Large intestine (tissue), 3 donors: ENCODE data around the gene ENTPD2. TPM values are rescaled to one million over a fixed set of nuclear protein-coding genes. Genes with fewer than 3 reads are reported as not detected.

ENCODE experiments used
- DNase-seq, 2 donors: peaks; one replicate each; pipeline versions ENCODE4 v3.0.0 to v3.0.0-alpha.2; 2013
- H3K27ac ChIP-seq: one replicate; pipeline ENCODE4 v1.5.1; 2013; ENCODE audit warnings: low read length
- H3K27me3 ChIP-seq: 2 replicates; pipeline ENCODE4 v1.6.1; 2013; ENCODE audit warnings: low read length; ENCODE audit not compliant: control insufficient read depth, insufficient read depth
- H3K36me3 ChIP-seq: 2 replicates; pipeline ENCODE4 v1.6.1; 2013; ENCODE audit warnings: low read length; ENCODE audit not compliant: control insufficient read depth, insufficient read depth
- H3K4me1 ChIP-seq: one replicate; pipeline ENCODE4 v1.6.1; 2013; ENCODE audit warnings: low read length; ENCODE audit not compliant: control insufficient read depth, insufficient read depth
- H3K4me3 ChIP-seq: one replicate; pipeline ENCODE4 v1.5.1; 2013; ENCODE audit warnings: low read length
- H3K9me3 ChIP-seq: one replicate; pipeline ENCODE4 v1.6.1; 2013; ENCODE audit warnings: mild to moderate bottlenecking, low read depth, low read length, moderate library complexity; ENCODE audit not compliant: control insufficient read depth
- WGBS: methylation state at CpG from one replicate; pipeline ENCODE4 v1.1.5; 2013; ENCODE audit warnings: low lambda C conversion rate; ENCODE audit not compliant: insufficient coverage; 5-methylcytosine and 5-hydroxymethylcytosine counted together
- polyA plus RNA-seq: library from polyadenylated mRNA; unstranded; fragments of 120-200 nt; gene quantifications from one replicate; pipeline ENCODE4 v1.2.1, GENCODE V29; 2013

Gene ENTPD2
- polyA plus RNA-seq, 1 donor: 9.9 TPM

DNA sequence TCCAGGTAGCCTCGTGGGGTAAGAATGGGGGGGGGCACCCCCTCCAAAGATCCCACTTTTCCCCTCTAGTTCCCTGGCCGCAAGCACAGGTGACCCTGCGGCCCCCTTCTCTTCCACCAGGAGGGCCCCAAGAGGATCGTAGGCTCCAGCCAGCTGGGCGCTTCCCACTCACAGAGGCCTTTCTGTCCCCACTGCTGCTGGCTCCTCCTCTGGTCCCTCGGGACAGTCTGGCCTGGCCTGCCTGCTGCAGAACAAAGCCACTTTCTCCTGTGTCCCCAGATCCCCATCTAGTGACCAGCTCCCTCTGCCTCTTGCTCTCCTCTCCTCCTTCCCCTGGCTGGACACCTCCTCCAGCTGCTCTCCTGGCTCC lies 17.0 kb upstream of the ENTPD2 start:
- no peak for DNase-seq
- H3K27ac ChIP-seq: peak overlapping the region; percentile 60
- WGBS: no CpG with 5 or more reads among the region's 6 CpGs
- H3K4me3 ChIP-seq: peak overlapping the region; percentile 32
- H3K9me3 ChIP-seq: peaks cover 3% of the 10 kb centered on the region
- no peaks in the 10 kb centered on the region for H3K36me3 ChIP-seq
- peaks cover 43% of the 10 kb centered on the region for H3K4me1 ChIP-seq
- H3K27me3 ChIP-seq: peaks cover 4% of the 10 kb centered on the region

DNA sequence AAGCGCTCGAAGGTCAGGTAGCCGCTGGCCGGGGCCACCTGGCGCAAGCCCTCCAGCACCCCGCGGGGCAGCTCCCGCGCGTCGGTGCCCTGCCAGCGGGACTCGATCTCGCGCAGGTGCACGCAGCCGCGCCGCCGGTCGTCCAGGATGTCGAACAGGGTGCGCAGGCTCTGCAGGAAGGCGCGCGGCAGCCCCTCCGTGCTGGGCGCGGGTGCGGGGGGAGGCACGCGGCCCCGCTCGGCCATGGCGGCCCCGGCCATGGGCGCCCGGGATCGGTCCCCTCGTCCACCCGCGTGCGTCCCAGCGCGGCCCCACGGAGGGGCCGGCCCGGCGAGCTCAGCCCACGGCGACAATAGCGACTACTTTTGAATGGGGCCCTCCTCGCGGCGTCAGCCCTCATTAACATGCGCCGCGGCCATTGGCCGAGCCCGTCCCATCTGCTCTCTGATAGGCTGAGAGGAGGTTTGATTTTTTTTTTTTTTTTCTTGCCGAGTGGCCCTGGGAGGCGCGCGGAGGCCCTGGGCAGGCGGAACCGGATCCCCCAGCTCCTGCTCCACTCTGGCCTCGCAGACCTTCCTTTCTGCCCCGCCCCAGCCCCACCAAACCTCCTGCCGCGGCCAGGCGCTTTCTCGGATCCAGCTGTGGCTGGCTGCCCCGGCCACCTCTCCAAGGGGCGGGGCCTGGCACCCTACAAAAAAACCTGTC lies 16.5 kb upstream of the ENTPD2 start, which contains the start of gene SAPCD2:
Gene SAPCD2, minus strand, starts transcription at position 357 of the 705 bp plus-strand sequence. Its CDS starts 97 bp downstream, at position 260.
- peaks cover 43% of the 10 kb centered on the region for H3K4me1 ChIP-seq
- peaks cover 2% of the 10 kb centered on the region for H3K36me3 ChIP-seq
- WGBS: no CpG with 5 or more reads among the region's 74 CpGs
- peak within 1 kb of the TSS; percentile 60 for H3K27ac ChIP-seq
- DNase-seq: peak; percentile 87 to 94
- peaks cover 3% of the 10 kb centered on the region for H3K9me3 ChIP-seq
- H3K27me3 ChIP-seq: peaks cover 4% of the 10 kb centered on the region
- peak within 1 kb of the TSS; percentile 46 for H3K4me3 ChIP-seq

DNA sequence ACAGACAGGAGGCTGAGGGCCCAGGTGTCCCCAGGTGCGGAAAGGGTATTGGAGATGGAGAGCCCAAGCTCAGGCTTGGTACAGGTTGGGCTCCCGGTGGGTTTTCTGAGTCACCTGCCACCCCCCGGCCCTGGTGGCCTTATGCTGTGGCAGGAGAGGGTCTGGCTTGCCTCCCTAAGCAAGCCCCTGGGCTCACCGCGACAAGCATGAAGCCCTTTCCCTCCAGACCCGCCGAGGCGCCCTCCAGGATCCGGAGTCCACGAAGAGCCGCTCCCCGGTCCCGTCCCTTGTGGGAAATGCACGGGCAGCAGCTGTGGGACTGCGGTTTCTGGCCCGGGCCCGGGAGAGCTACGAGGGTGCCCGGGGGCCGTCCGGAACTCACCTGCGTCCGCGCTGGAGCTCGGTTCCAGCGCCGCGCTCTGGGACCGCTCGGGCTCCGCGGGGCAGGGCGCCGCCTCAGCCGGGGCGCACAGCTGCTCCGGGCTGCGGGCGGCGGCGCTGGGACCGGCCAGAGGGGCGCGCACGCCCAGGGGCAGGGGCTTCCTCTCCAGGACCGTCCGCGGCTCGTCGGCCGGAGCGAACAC lies 15.7 kb upstream of the ENTPD2 start:
- Histone ChIP-seq H3K4me1 (peaks cover 41% of the 10 kb centered on the region), H3K9me3 (peaks cover 3% of the 10 kb centered on the region), H3K36me3 (peaks cover 2% of the 10 kb centered on the region), H3K27ac (no peak overlapping the region), H3K4me3 (peak overlapping the region; percentile 46), H3K27me3 (peaks cover 4% of the 10 kb centered on the region)
- no CpG with 5 or more reads among the region's 52 CpGs for WGBS
- peak in 1 of 2 donors; percentile 35 for DNase-seq

DNA sequence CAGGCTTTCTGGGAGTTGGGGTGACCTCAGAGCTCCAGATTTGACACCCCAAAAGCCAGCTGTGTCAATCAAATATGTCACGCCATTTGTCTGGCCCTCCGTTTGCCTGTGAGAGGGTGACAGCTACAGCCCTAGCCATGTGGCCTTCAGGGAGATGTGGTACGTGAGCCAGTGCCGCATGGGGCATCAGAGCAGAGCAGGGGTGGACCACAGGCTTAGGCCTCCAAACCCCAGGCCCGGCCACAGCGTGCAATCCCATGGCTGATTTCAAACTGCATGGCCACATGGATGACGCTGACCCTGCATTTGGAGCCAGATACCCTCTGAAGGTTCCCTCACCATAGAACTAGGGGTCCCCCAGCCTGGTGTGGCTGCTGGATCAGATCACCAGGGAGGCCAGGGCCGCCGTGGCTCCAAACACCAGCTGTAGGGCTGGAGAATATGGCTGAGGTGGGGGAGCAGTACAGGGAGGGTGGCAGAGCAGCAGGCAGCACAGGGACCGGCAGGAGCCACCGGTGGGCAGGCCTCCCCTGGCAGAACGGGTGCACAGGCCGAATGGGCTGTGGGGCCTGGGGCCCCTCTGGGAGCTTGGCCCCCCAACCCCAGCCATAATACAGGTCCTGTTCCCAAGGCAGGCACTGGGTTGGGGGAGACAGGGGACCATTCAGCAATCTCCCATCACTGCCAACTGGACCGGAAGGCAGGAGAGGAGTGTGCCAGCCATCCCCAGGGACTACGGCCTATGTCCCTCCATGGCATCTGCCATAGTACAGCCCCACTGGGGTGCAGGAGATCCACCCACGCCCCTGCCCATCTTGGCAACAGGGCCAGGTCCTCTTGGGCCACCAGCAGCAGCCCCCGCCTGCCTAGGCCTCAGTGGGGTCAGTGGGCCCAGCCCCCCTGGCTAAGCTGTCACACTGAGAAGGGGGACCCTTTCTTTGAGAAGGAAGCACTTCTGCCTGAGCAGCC lies 15.0 kb upstream of the ENTPD2 start:
- WGBS: no CpG with 5 or more reads among the region's 17 CpGs
- peaks cover 3% of the 10 kb centered on the region for H3K9me3 ChIP-seq
- no peak for DNase-seq
- H3K27me3 ChIP-seq: peaks cover 4% of the 10 kb centered on the region
- peak overlapping the region; percentile 46 for H3K4me3 ChIP-seq
- peaks cover 2% of the 10 kb centered on the region for H3K36me3 ChIP-seq
- no peak overlapping the region for H3K27ac ChIP-seq
- peaks cover 35% of the 10 kb centered on the region for H3K4me1 ChIP-seq

DNA sequence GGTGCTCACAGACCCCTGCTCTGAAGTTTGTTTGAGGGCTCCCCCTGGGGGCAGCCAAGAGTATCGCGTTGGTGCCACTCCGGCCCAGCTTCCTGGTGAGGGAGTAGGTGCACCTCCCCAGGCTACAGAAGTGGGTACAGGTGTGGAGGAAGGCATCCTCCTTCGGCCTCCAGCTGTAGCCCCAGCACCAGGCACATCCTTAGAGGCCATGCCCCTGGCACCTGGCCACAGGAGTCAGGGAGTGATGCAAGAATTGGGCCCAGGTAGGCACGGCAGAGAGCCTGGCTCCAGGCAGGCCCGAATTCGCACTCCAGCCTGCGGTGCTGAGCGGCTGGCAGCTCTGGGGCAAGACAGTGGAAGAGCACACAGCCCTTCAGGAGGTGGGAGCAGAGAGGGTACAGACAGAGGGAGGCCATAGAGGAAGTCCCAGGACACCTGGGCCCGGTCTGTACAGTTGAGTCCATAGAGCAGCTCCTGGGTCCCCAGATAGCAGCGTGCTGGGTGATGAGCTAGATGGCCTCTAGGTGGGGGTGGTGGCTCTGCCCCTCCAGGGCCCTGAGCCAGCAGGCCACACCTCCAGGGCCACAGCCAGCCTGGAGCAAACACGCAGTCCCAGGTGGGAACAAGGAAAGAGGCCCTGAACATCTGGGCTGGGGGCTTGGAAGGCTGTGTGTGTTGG lies 14.1 kb upstream of the ENTPD2 start:
- Histone ChIP-seq H3K36me3 (peaks cover 2% of the 10 kb centered on the region), H3K27me3 (peaks cover 4% of the 10 kb centered on the region), H3K4me1 (peaks cover 29% of the 10 kb centered on the region), H3K27ac (peak overlapping the region; percentile 40), H3K4me3 (no peak overlapping the region), H3K9me3 (peaks cover 3% of the 10 kb centered on the region)
- DNase-seq: peak; percentile 79 to 82
- WGBS: no CpG with 5 or more reads among the region's 12 CpGs

DNA sequence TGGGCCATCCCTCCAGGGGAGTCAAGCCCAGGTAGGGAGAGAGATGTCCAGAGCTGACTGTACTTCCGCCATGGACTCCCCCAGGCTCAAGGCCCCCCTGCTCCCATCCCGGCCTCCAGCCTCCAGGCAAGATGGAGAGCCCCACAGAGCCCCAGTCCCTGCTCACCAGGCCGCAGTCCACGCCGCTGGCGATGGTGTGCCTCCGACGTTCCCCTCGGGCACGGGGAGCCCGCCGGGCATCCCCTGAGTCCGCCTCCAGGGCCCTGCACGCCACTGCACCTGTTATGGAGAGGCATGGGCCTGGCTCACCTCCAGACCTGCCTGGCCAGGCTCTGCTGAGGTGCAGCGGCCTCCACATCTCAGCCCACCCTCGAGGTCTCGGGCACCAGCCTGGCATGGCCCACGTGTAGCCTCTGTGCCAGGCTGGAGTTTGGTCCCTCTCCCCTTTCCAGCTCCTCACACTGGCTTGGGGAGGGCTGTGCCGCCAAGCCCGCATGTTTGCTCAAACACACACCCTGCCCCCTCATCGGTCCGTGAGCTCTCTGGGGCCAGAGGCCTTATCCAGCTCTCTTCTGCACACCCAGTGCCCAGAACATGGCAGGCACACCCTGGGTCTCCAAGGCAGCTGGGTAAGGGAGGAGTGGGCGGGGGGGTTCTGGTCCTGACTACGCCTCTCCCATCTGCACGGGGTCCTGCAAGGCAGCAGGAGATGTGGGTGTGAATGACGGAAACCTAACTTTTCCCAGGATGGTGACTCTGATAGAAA lies 12.4 kb upstream of the ENTPD2 start:
- H3K36me3 ChIP-seq: peaks cover 2% of the 10 kb centered on the region
- peaks cover 3% of the 10 kb centered on the region for H3K9me3 ChIP-seq
- no peak for DNase-seq
- no peak overlapping the region for H3K4me3 ChIP-seq
- H3K27ac ChIP-seq: no peak overlapping the region
- H3K27me3 ChIP-seq: peaks cover 4% of the 10 kb centered on the region
- no CpG with 5 or more reads among the region's 26 CpGs for WGBS
- peaks cover 28% of the 10 kb centered on the region for H3K4me1 ChIP-seq

DNA sequence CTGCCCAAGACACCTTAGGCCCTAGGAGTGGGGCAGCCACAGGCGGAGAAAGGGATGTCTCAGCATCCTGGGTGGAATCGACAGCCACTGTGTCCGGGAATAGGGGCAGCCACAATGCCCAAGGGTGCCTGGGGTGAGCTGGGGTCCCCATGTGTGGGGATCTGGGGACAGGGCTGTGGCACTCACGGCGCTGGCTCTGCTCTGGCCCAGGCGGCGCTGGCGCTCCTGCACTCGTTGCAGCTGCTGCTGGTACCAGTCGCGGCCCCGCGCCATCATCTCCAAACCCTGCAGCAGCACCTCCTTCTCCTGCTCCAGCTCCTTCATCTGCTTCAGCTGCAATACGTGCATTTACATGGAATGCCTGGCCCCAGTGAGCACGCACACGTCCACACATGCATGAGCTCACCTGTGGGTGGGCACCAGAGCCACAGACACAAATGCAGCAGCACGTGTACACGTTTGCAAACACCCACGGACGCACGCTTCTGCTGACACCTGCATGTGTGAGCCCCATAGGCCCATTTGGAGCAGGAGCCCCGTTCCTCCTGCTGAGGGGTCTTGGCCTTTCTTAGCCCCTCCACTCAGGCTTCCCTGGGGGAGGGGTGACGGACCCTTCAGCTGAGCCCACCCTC lies 11.6 kb upstream of the ENTPD2 start:
- no peak for DNase-seq
- Histone ChIP-seq H3K27me3 (peaks cover 4% of the 10 kb centered on the region), H3K9me3 (no peaks in the 10 kb centered on the region), H3K27ac (no peak overlapping the region), H3K4me3 (no peak overlapping the region), H3K4me1 (peaks cover 20% of the 10 kb centered on the region), H3K36me3 (peaks cover 2% of the 10 kb centered on the region)
- WGBS: no CpG with 5 or more reads among the region's 23 CpGs

DNA sequence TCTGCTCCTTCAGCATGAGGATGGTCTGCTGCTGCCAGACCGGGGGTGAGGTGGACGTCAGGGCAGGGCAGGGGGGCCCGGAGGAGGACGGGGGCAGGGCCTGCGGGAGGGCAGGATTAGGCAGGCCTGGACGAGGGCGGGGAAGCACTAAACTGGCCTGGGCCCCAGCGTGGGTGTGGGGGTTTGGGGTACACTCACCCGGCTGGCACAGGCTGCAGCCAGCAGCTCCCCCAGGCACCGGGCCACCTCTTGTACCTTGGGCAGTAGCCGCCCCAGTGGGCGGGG lies 11.0 kb upstream of the ENTPD2 start:
- H3K4me1 ChIP-seq: peaks cover 20% of the 10 kb centered on the region
- no peak overlapping the region for H3K4me3 ChIP-seq
- DNase-seq: no peak
- no peak overlapping the region for H3K27ac ChIP-seq
- peaks cover 2% of the 10 kb centered on the region for H3K36me3 ChIP-seq
- H3K27me3 ChIP-seq: peaks cover 4% of the 10 kb centered on the region
- no CpG with 5 or more reads among the region's 12 CpGs for WGBS
- H3K9me3 ChIP-seq: no peaks in the 10 kb centered on the region

DNA sequence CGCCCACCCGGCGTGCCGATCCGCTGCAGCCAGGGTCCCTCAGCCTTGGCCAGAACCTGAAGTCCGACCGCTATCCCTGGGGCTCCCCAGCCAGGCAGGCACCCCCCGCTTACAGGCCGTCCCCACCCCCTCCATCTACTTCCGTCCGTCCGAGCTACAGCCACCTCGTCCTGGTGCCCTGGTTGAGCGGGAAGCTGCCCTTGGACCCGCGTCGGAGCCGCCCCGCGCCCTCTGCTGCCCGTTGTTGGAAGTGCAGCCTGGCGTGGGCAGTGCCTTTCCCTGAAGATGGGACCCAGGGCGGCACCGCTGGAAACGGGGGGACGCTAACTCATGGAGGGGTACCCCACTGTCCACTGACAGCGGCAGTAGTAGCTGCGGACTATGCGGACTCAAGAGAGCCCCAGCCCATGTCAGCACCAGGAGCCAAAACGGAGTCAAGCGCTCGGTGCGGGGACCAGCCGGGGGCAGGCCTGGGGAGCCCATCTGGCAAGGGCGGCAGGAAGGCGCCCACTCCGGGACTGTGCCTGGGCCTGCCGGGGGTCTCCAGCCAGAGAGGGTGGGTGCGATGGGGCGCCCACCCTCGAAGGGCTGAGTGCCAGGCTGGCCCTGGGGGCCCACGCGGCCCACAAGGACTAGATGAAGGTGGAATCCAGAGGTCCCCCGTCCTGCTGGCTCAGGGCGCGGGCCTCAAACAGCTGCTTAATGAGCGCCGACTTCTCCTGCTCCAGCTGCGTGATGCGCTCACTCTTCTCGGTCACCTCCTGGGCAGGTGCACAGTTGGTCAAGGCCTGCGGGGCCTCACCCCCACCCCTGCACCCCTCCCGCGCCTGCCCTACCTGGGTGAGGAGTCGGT lies 10.4 kb upstream of the ENTPD2 start:
- DNase-seq: no peak

More for the DNA sequence above, 10.4 kb upstream of the ENTPD2 start:
- Histone ChIP-seq H3K36me3 (peaks cover 2% of the 10 kb centered on the region), H3K27me3 (no peaks in the 10 kb centered on the region), H3K9me3 (no peaks in the 10 kb centered on the region), H3K4me3 (no peak overlapping the region), H3K27ac (no peak overlapping the region), H3K4me1 (peaks cover 16% of the 10 kb centered on the region)
- WGBS: no CpG with 5 or more reads among the region's 55 CpGs
